Measurements from ENCODE around the gene SHTN1. TPM values are rescaled to one million over a fixed set of nuclear protein-coding genes. Genes with fewer than 3 reads are reported as not detected.

SHTN1 gene
- total RNA-seq, 1 donor from 2014 or later = 18.2 TPM

DNA sequence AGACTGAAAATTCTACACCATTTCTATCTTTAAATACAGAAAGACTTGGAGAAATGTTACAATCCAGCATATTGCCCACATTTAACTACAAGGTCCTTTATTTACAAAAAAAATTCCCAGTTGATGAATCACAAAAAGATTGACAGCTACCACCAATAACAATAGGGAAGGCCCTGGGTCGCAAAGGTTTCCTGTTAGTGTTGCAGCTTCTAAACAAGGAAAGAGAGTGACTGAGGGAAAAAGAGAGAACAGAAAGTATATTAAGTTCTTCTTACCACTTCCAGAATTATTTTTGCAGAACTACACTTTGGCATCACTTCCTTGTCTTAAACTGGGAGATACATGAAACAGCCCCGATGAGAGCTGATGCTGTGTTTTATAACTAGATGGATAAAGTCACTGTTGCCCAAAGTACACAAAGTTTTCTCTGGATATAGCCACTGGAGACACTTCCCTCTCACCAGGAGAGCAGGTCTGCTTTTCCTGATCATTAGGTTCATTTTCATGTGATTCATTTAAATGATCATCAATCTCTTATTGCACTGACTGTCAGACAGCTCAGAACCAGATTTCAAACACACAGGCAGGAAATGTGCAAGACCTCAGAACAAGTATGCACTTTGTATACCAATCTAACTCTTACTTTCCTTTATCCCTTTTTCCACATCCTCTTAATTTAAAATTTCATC lies 57.0 kb downstream of the SHTN1 start:
- TF ChIP-seq, protein P1, sequence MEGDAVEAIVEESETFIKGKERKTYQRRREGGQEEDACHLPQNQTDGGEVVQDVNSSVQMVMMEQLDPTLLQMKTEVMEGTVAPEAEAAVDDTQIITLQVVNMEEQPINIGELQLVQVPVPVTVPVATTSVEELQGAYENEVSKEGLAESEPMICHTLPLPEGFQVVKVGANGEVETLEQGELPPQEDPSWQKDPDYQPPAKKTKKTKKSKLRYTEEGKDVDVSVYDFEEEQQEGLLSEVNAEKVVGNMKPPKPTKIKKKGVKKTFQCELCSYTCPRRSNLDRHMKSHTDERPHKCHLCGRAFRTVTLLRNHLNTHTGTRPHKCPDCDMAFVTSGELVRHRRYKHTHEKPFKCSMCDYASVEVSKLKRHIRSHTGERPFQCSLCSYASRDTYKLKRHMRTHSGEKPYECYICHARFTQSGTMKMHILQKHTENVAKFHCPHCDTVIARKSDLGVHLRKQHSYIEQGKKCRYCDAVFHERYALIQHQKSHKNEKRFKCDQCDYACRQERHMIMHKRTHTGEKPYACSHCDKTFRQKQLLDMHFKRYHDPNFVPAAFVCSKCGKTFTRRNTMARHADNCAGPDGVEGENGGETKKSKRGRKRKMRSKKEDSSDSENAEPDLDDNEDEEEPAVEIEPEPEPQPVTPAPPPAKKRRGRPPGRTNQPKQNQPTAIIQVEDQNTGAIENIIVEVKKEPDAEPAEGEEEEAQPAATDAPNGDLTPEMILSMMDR (conservative IDR thresholded peaks at IDR 0.05) = no peak
- Mint-ChIP-seq H3K36me3 (peaks cover 13% of the 10 kb centered on the region), H3K4me3 (no peak overlapping the region), H3K9me3 (no peaks in the 10 kb centered on the region), H3K27ac (no peak overlapping the region), H3K4me1 (ENCODE audit: unreplicated experiment) (peaks cover 9% of the 10 kb centered on the region), H3K27me3 (no peaks in the 10 kb centered on the region)
- DNase-seq (ENCODE audit: extremely low spot score, unreplicated experiment) = no peak

DNA sequence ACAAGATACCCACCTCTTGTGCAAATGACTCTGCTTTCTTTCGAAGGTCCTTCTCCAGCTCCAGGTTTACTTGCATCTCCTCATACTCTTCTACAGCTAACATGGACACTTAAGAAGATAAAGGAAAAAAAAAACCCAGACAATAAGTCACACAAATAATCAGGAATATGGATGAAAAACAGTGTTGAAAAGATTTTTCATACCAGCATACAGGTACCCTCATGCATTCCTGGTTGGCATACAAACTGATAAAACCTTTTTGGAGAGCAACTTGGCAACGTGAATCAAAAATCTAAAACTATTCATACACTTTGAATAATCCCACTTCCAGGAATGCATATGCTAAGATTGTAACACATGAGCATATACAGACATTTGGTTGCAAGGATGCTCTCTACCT lies 60.1 kb downstream of the SHTN1 start:
- H3K9me3 Mint-ChIP-seq = no peaks in the 10 kb centered on the region
- no peak overlapping the region for H3K27ac Mint-ChIP-seq
- no peaks in the 10 kb centered on the region for H3K27me3 Mint-ChIP-seq
- DNase-seq (ENCODE audit: extremely low spot score, unreplicated experiment) = no peak
- H3K4me1 Mint-ChIP-seq (ENCODE audit: unreplicated experiment) = peaks cover 9% of the 10 kb centered on the region
- no peak overlapping the region for H3K4me3 Mint-ChIP-seq
- TF ChIP-seq, protein P1 (conservative IDR thresholded peaks at IDR 0.05) = no peak
- H3K36me3 Mint-ChIP-seq = peaks cover 9% of the 10 kb centered on the region

GRCh38 chr10:116931806-116932205 lies 73.2 kb downstream of the SHTN1 start:
- H3K36me3 Mint-ChIP-seq = peaks cover 35% of the 10 kb centered on the region
- TF ChIP-seq, protein P1 (conservative IDR thresholded peaks at IDR 0.05) = no peak
- no peak overlapping the region for H3K27ac Mint-ChIP-seq
- H3K4me1 Mint-ChIP-seq (ENCODE audit: unreplicated experiment) = no peaks in the 10 kb centered on the region
- no peak for DNase-seq (ENCODE audit: extremely low spot score, unreplicated experiment)
- H3K27me3 Mint-ChIP-seq = no peaks in the 10 kb centered on the region
- H3K9me3 Mint-ChIP-seq = peaks cover 7% of the 10 kb centered on the region
- no peak overlapping the region for H3K4me3 Mint-ChIP-seq

- Mint-ChIP-seq H3K4me3 (no peak overlapping the region), H3K27ac (no peak overlapping the region), H3K27me3 (no peaks in the 10 kb centered on the region), H3K4me1 (ENCODE audit: unreplicated experiment) (no peaks in the 10 kb centered on the region), H3K9me3 (no peaks in the 10 kb centered on the region), H3K36me3 (peaks cover 20% of the 10 kb centered on the region)
- TF ChIP-seq, protein P1 (conservative IDR thresholded peaks at IDR 0.05) = no peak
- no peak for DNase-seq (ENCODE audit: extremely low spot score, unreplicated experiment)
Measured at GRCh38 chr10:116926426-116926825, 78.6 kb downstream of the SHTN1 start.

- H3K9me3 Mint-ChIP-seq = no peaks in the 10 kb centered on the region
- no peak overlapping the region for H3K4me3 Mint-ChIP-seq
- H3K27me3 Mint-ChIP-seq = no peaks in the 10 kb centered on the region
- TF ChIP-seq, protein P1 (conservative IDR thresholded peaks at IDR 0.05) = no peak
- DNase-seq (ENCODE audit: extremely low spot score, unreplicated experiment) = no peak
- H3K27ac Mint-ChIP-seq = no peak overlapping the region
- peaks cover 31% of the 10 kb centered on the region for H3K36me3 Mint-ChIP-seq
- no peaks in the 10 kb centered on the region for H3K4me1 Mint-ChIP-seq (ENCODE audit: unreplicated experiment)
Measured at GRCh38 chr10:116925056-116925455, 79.9 kb downstream of the SHTN1 start.
